Dedifferentiated amniotic fluid mesenchymal stem cell (primary cell): ENCODE data around the gene ADM2.

Source experiments
- DNase-seq: peaks from one replicate; pipeline ENCODE4 v3.0.0-alpha.2; 2016; ENCODE audit errors: extremely low spot score

Gene ADM2

DNA sequence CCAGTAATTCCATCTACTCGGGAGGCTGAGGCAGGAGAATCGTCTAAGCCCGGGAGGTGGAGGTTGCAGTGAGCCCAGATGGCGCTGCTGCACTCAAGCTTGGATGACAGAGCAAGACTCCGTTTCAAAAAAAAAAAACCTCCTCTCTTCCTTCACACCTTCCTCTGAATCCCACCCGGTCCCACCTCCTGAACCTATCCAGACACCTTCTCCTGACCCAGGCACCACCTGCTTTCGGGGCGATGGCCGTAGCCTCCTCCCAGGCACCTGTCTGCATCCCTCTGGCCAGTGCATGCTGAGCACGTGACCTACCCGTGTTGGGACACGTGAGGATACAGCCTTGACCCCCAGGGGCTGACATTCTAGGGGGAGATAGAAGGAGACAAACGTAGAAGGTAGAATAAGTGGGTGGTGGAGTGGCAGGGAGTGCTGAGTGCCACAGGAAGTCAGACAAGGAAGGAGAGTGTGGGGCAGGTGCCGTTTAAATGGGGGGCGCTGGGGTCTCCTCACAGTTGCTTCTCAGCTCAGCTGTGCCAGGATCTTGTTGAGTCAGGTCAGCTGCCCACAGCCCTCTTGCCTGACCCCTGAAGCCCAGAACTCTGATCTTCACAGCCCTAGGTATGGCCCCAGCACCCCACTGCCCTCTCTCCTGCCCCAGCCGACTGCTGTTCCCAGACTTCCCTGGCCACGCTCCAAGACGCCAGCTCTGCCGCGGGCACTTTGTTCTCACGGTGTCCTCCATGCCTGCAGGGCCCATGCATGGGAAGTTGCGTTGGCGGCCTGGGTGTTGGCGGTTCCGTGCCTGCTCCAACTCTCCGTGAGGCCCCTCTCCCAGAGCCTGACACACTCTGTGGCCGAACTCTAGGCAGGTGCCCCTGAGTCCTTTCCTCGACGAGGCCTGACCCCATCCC lies 4.1 kb downstream of the ADM2 start:
- DNase-seq: no peak

DNA sequence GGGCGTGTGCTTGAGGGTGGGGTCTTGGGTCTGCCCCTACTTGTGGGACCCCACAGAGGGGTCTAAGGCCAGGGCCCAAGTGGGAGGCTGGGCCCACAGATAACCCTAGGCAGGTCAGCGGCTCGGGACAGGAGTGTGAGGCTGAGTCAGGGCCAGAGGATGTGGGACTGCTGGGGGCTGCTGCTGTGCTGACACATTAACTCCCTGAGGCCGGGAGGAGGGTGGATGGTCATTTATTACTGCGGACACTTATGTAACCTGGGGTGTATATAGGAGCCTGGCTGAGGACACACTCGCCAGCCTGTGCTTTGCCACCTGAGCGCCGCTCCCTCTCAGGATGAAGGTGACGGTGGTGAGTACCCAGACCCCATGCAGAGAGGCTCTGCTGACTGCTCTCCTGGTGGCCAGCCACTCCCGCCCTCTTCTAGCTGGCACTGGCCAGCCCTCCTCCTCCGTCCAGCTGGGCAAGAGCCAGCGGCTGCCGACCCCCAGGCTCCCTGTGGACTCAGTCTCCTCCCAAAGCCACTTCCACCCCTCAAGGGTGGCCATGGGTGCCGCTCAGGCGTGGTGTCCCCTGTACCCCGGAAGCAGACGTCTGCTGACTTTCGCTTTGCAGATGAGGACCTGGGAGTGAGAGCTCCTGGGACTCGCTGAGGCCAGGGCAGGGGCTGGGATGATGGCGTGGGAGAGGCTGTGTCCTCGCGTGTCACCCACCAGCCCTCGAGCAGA lies 5.4 kb downstream of the ADM2 start, which contains the start of gene MIOX:
Gene MIOX (plus strand): TSS at position 299 of the 729 bp plus-strand sequence. CDS start 39 bp downstream, at position 338.
- no peak for DNase-seq

DNA sequence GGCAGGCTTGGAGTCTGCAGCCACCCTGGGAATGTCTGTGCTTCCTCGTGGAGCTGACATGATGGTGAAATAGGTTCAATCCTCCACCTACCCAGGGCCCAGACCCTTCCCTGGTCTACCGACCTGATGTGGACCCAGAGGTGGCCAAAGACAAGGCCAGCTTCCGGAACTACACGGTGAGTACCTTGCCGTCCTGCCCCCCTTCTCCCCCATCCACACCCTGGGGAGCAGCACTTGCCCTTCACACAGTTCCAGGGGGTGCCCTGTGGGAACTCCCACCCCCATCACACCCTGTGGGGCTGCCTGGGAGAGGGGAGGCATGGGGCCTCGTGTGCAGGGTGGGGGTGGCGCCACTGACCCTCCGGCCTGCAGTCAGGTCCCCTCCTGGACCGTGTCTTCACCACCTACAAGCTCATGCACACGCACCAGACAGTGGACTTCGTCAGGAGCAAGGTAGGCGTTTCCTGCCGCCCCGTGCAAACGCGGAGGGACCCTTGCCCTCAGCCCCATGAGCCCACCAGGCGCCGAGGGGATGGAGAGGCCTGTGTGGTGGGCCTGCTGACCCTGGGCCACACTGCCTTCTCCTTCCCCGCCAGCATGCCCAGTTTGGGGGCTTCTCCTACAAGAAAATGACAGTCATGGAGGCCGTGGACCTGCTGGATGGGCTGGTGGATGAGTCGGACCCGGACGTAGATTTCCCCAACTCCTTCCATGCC lies 6.1 kb downstream of the ADM2 start:
- DNase-seq: no peak

DNA sequence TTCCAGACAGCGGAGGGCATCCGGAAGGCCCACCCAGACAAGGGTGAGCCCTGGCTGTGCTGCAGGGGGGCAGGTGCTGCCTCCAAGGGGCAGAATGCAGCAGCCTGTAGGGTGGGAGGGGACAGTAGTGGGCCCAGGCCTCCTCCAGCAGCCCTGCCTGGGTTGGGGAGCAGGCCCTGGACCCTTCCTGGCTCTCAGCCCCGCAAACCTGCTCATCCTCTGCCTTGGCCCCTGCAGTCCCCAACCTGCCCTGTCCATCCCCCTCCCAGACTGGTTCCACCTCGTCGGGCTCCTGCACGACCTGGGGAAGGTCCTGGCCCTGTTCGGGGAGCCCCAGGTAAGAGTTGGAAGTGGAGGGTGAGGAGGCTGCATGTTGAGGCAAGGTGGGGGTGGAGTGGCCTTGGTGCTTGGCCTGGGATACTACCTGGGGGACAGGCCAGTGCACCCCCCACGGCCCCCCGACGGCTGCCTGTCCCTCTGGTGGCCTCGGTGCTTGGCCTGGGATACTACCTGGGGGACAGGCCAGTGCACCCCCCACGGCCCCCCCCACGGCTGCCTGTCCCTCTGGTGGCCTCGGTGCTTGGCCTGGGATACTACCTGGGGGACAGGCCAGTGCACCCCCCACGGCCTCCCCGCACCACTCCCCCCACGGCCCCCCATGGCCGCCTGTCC lies 6.8 kb downstream of the ADM2 start:
- DNase-seq: no peak

DNA sequence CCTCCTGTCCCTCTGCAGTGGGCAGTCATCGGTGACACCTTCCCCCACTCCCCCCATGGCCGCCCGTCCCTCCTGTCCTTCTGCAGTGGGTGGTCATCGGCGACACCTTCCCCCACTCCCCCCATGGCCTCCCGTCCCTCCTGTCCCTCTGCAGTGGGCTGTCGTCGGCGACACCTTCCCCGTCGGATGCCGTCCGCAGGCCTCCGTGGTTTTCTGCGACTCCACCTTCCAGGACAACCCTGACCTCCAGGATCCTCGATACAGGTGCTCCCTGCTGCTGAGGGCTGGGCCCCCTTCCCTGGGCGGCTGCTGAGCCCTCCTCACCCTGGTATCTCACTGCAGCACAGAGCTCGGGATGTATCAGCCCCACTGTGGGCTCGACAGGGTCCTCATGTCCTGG lies 7.5 kb downstream of the ADM2 start:
- no peak for DNase-seq

DNA sequence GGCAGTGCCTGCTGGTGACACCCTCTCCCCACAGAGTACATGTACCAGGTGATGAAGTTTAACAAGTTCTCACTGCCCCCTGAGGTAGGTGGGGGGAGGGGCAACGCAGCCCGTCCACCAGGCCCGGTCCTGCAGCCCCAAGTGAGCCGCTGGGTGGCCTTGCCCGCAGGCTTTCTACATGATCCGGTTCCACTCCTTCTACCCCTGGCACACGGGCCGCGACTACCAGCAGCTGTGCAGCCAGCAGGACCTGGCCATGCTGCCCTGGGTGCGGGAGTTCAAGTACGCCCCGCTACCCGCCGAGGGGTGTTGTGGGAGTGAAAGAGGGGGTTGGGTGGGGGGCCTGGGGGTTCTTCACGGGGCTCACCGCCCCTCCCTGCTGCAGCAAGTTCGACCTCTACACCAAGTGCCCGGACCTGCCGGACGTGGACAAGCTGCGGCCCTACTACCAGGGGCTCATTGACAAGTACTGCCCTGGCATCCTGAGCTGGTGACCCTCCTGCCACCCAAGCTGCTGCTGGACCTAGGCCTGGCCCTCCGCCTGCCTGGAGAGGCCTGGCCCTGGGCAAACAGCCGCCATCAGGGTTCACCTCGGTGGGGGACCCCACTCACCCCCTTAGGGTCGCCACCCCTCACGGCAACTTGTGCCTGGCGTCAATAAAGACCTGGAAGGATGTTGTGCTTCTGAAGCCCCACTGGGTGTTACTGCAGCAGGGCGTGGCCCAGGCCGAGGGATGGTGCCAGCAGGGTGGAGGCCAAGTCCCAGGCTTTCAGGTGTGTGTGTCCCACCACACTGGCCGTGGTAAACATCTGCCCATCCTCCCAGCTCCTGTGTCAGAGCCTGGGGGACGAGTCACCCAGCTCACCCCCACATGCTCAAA lies 8.3 kb downstream of the ADM2 start:
- no peak for DNase-seq

DNA sequence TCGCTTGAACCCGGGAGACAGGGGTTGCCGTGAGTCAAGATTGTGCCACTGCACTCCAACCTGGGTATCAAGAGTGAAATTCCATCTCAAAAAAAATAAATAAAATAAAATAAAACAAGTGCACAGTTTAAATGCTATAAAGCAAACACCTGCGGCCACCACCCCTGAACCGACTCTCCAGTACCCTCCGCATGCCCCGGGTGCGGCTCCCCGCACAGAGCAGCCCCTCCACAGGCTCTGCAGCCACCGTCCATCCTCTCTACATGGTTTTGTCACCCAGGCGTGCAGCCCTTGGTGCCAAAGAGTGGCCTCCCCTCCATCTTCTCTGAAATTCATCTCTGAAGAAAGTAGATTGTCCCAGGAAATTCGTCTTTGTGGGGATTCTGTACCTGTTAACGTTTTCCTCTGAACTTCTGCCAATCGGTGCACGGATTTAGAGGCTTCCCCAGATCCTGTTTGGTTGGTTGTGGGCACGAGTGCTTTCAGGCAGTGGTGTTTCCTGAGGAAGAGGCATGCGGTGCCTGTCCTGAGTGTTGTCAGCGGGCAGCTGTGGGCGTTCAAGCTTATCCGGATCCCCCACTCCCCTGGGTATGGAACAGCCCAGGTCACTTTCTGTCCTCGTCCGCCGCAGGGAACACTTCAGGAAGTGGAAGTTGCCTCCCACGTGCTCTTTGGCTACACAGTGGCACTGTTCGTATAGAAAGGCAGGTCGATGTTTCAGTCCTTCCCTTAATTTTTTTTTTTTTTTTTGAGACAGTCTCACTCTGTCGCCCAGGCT lies 9.4 kb downstream of the ADM2 start:
- no peak for DNase-seq

DNA sequence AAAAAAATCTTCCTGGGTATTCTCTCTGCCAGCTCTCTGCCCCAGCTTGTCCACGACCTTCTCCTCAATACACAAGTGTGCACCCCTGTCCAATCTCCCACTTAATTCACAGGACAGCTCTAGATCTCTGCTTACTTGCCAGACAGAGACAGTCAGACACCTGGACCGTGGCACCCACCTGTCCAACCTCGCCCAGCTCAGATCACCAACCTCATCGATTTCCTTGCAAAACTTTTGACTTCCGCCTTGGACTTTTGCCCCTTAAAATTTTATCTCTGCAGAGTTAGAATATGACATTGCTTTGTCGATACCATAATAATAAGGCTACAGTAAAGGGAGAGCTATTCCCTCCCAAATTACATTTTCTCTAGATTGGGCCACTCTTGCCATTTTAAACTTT lies 15.8 kb downstream of the ADM2 start:
- DNase-seq: no peak

DNA sequence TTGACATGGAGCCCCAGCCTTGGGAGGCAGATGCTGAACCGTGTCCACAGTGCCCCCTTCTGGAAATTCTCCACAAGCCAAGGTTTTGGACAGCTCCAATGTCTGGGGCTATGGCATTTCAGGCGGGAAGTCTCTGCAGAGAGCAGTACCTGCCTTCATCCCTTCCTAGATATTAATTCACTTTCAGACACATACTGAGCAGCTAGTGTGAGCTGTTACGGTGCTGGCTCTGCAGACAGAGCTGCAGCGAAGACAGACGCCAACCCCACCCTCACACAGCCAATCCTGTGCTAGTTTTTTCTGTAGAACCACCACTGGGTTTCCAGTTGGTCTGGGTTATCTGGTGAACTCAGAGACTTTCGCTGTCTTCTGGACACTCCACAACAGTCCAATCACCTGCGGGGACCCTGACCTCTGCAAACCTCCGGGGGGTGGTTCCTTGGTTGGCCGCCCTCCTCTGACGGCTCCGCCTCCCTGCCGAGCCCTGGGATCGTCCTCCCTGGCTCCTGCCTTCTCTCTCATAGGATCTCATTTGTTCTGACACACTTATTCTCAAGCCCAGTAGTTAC lies 17.1 kb downstream of the ADM2 start:
- peak; percentile 27 for DNase-seq

DNA sequence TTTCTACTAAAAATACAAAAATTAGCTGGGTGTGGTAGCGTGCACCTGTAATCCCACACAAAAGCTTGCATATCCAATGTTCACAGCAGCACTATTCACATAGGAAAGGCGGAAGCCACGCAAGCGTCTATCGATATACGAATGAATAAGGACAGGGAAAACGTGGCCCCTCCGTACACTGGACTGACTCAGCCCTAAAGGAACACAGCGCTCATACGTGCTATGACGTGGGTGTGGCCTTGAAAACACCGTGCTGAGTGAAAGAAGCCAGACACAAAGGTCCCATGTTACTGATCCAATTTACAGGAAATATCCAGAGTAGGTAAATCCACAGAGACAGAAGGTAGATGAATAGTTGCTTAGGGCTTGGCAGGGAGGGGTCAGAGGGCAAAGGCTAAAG lies 19.1 kb downstream of the ADM2 start:
- no peak for DNase-seq

DNA sequence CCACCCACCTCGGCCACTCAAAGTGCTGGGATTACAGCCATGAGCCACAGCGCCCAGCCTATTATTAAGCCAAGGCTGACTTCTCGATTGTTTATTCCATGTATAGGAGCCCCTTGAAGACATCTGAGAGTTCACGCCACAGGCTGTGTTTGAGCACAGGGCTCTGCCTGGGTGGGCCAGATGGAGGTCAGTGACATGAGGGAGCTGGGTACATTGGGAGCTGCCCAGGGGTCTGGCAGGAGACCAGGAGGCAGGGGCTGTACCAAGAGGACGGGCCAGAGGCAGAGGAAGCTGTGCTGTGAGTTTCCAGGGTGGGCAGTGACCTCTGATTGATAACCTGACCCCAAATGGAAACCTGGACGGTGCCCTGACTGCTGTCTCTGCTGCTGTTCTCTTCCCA lies 20.8 kb downstream of the ADM2 start:
- DNase-seq: no peak

DNA sequence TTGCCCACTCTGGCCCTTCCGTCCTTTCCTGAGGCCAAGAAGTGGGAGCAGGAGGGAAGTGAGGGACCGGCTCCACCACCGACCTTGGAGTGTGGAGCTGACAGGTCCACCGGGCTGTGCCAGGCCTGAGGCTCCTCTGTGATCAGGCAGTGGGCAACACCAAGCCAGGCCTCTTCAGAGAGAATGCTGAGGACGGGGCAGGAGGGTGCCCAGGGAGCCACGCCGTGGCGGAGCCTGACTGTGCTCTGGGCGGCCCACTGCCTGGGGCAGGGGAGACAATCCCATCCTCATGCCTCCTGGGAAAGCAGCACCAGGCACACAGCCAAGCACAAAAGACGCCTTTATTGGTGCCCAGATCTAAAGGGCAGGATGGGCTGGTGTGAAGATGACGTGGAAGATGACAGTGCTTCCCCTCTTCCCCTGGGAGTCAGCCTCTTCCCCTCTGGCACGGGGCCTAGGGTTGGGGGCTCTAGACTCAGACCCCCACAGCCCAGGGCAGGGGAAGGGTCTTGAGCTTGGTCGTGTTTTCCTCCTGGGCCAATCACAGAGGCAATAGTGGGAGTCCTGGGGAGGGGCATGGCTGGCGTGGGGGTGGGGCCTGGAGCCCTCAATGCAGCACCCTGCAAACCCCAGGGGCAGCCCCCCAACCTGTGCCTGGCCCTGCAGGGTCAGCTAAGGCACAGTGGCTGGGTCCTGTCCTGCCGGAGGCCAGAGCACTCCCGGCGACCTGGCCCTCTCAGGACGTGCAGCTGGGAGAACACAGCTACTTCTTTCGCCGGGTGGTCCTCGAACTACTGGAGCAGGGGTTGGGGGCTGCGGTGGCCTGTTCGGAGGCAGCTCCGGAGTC lies 21.5 kb downstream of the ADM2 start:
- no peak for DNase-seq

DNA sequence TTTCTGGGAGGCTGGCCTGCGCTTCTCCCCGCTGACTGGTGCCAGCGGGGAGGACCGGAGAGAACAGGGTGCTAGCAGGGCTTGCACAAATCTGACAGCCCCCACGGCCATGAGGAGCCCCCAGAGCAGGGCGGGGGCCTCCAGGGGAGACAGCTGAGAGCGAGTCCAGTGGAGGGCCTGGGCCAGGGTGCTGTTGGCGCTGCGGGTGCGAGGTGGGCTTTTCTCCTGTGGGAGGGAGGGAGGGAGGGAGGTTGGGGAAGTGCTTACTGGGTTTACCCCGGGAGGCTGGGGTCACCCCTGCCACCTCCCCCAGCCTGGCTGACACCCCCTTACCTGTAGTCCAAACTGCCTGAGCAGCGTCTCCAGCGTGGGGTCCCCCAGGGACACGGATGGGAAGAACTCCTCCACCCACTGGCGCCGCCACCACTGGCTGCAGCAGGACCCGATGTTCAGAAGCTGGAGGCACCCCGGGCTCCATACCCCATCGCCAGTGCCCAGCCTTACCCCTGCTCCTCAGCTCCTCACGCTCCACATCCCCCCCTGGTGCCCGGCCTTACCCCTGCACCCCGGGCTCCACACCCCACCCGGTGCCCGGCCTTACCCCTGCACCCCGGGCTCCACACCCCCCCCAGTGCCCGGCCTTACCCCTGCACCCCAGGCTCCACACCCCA lies 22.3 kb downstream of the ADM2 start:
- DNase-seq: no peak

DNA sequence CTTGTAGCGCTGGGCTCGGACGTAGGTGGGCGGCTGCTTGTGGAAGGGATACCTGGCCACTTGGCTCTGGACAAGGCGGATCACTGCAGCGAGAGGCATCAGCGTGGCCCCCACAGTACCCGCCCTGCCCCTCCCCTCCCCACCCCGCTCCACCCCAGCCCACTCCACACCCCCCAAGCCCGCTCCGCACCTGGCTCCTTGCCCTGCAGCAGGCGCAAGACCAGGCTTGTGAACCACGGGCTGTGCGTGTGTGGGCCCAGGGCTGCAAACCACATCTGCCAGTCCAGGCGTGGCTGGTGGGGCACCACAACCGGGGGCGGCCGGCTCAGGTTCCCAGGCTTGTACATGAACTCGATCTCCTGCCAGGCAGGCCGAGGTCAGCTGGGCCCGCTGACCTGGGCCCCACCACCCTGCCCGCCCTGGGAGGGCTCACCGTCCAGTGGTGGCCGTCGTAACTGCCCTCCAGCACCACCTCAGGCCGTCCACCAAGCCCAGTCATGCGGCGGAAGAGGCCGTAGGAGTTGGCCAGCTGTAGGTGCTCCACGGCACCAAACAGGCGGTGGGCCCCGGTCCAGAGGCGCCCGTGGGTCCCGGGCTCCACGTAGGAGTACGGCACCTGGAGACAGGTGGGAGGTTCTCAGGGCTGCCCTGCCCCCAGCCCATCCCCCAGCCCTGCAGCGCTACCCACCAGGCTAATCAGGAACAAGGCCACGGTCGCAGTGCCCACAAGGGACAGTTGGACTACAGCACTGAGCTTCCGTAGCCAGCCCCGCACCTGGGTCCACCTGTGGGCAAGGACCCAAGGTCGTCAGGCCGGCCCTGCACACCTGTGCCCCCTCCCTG lies 23.2 kb downstream of the ADM2 start:
- DNase-seq: no peak

DNA sequence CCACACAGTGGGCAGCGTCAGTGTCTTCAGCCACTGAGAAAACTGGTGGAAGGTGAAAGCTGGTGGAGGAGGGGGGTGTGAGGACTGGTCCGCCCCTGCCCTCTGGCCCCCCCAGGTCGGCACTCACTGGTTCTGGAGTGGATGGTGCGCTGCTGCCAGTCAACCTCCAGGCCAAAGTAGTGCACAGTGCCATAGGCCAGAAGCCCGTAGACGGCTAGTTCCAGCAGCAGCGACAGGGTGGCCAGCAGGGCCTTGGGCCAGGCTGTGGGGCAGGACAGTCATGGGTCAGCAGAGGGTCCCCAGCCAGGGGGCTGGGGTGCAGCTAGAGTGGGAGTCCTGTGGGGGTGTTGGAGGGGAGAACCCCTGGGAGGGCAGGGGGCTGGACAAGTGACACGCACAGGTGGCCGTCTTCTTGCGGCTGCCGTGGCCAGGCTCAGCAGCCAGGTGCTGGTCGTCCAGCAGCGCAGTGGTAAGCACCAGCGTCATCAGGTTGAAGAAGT lies 24.0 kb downstream of the ADM2 start:
- DNase-seq: no peak

DNA sequence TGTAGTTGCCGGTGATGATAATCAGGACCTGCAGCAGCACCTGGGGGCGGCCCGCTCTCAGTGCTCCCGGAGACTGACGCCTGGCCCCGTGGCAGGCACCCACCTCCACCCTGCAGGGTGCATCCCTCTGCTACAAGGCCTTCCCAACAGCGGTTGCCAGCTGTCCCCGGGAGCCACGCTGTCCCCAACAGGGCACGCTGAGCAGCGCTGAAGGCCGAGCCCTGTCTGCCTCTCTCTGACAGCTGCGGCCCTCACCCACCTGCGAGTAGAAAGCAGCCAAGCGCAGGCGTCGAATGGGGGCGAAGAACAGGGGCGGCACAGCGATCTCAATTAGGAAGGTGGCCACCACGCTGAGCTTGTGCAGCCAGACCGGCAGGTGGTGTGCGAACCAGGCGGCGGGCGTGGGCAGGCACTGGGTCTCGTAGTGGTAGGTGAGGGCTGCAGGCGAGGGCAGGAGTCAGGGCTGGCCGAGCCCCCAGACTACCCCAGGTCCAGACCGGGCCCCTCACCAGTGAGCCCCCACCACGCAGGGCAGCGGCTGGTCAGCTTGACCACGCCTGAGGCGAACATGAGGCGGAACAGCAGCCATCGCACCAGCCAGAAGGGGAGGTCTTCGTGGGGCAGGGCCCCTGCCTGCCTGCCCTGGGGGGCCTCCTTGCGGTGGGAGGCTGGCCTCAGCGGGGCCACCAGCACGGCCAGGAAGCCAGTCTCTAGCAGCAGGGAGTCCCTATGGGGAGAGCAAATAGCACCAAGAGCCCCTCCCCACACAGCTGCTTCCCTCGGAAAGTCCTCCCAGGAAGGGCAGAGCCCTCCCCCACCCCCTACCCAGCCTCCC lies 24.6 kb downstream of the ADM2 start:
- DNase-seq: no peak
